ENCODE data around the gene STIP1.
"Not testable (repeated sequence)": the region's sequence is repeated elsewhere in the genome, so short reads cannot be mapped to it uniquely, and the experiment has no call there.

STIP1 gene

DNA sequence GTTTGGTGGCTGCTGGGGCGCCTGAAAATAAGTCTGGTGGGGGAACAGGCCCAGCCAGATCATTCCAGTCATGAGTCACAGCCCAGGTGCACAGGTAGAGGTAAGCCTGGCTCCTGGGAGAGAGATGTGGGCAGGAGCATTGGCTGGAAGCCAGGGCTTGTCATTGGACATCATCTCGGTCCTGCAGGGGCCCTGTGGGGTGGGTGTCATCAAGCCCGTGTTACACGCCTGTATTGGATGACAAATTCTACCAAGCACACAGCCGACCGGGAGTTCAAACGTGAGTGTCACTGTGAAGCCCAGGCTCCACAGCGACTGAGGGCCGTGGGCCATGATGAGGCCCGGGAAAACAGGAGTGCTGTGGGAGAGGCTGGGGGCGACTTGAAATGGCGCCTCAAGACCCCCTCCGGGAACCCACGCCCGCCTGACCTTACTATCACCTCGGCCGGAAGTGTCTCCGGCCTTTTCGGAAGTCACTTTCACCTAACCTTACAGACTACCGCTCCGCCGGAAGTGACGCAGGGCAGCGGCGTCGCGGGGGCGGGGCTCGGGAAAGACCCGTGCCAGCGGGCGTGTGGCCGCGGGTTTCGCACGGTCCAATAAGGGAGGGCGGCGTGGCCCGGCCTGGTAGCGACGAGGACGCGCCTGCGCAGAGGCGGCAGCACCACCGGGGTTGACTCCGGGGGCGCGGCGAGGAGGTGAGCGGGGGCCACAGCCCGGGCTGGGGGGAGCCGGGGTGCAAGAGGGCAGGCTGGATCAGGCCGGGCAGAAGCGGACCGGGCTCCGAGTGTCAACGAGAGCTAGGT is 54.7 kb downstream of the STIP1 start, which contains the start of gene FKBP2:
Gene FKBP2 (plus strand): TSS at position 661 of the 806 bp plus-strand sequence. CDS start 1,293 bp downstream, outside the sequence.
- peak; percentile 96 for DNase-seq

DNA sequence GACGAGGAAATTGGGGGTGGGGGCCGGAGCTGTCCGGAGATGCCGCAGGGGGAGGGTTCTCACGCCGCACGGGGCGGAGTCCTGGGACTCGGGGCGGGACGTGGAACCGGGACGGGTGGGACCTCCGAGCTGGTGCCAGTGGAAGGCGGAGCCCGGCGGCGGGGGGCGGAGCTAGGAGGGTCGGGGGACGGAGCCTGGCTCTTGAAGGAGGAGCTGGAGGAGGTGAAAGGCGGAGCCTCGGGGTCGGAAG is 55.2 kb downstream of the STIP1 start:
- DNase-seq, result no peak

DNA sequence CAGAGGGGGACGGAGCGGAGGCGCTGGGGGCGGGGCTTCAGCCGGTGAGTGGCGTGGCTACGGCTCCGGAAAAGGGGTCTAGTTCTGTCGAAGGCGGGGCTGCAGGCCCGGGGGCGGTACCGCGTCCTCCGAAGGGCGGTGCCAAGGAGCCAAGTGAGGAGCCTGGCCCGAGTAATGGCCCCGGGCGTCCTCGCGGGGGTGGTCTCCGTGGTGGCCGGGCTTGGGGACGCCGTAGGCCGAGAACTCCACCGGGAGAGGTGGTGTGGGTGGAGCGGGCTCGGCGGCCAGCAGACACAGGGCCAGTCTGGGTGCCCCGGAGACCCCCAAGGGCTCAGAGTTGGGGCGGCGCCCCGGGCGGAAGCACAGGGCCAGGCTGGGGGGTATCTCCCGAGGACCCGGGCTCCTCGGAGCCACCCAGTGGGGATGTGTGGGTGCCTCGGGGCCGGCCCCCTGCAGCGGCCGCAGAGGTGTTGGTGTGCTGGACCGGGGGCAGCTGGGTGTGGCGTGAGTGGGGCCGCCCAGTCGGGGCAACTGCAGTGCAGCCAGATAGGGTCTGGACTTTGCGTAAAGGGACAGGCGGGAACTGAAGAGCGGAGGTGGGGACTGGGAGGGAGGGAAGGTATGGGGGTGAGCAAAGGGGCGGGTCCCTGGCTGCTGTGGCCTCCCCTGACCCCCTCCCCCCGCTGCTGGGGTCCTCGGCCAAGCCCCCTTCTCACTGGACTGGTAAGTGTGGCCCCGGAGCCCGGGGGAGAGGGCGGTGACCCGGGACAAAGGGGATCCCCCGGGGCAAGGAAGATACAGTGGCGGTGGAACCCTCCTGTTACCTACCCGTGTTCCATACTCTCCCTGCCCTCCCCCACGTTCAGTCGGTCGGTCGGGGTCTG is 55.8 kb downstream of the STIP1 start:
- DNase-seq, result peak; percentile 98

DNA sequence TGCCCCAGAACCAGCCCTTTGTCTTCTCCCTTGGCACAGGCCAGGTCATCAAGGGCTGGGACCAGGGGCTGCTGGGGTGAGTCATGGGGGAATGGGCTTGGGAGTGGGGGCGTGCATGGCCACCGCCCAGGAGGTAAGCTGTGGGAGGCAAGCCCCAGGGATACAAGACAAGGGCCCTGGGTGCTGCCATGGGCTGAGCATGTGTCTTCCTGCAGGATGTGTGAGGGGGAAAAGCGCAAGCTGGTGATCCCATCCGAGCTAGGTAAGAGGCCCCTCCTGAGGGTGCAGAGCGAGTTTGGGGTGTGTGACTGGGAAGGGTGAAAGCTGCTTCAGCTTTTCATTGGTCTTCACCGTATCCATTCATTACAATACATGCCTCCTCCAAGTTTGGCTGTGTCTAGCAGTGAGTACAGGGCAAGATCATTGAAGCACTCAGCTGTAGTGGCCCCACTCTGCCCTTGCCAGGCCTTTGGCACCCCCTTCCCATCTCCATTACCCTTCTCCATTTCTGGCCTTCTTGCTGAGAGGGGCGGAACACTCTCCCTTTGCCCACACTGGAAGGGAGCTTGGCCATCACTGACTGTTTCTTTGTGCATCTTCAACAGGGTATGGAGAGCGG is 57.4 kb downstream of the STIP1 start:
- no peak for DNase-seq

DNA sequence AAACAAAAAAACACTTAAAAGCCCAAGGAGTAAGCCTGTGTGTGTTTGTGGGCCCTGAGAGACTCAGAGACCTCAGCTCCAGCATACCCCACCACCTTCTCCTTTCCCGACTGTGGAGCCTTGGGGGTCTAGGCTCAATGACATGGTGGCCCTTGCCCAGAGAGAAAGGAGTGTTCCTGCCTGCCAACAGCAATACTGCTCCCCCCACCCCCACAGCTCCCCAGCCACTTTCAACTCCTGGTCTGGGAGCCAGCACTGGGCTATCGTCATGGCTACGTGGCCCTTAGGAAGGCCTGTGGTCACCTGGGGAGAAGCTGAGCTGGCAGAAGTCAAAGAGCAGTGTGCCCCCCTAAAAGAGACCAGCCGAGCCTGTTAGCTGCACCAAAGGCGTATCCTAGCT is 58.1 kb downstream of the STIP1 start:
- no peak for DNase-seq

DNA sequence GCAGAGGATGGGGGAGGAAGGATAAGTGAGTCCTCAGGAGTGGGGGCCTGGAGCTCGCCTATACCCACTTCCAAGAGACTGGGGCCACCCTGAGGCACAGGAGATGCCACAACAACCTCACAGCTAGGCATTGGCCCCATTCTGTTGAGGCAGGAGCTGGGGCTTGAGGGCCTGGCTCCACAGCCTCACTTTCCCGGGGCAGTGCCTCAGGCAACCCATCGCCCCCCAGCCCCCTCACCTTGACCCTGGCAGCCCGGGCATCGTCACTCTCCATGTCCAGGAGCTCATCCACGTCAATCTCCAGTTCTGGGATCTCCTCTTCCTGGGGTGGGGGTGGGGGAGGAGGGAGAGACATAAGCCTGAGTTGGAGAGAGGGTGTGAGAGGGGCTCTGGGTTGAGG is 59.0 kb downstream of the STIP1 start:
- DNase-seq, result no peak

DNA sequence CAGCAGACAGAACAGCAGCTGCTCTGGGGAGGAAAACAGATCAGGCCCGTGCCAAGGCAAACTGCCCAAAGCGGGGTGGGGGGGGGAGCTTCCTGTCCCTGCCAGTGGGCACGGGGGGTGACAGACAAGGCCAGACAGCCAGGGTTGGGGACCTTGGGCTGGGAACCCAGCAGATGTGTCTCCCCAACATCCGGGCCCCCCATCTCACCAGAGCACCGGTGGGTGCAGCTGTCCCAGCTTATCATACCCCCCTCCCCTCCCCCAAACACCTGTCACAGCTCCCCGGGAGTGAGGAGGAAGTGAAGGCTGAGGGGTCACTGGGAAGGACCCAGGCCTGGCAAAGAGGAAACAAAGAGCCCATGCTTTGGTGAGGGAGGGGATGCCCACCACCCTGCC is 59.4 kb downstream of the STIP1 start:
- no peak for DNase-seq

DNA sequence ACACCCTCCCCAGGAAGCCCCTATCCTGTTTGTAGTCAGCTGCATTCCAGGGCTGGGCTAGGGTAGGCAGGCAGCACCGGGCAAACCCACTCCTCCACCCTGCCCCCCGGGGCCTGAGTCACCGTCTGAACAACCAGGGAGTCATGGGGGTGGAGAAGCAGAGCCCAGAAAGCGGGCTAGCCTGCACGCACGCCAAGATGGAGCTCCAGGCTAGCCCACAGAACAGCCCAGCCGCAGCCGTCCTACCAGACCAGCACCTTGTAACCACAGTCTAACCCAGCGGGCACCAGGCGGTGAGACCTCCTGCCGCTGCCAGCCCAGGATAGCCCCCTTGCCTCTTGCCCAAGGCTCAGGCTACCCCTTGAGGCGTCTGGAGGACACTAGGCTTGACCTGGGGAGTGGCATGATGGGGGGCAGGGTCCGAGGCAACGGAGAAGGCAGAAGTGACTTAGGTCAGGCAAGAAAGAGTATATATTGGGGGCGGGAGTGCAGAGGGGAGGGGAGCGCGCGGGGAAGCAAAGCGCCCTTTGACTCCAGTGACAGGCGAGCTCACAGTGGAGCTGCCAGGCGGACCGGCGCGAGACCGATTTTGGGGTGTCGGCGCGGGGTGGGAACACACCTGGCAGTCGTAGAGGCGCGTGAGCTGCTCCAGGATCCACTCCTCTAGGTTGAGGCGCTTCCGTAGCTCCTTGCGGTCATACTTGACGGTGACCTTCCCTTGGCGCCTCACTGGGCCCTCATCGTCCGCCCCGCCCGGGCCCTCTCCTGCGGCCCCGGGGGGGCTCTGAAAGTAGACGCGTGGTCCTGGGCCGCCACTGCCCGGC is 60.0 kb downstream of the STIP1 start:
- peak; percentile 66 for DNase-seq

DNA sequence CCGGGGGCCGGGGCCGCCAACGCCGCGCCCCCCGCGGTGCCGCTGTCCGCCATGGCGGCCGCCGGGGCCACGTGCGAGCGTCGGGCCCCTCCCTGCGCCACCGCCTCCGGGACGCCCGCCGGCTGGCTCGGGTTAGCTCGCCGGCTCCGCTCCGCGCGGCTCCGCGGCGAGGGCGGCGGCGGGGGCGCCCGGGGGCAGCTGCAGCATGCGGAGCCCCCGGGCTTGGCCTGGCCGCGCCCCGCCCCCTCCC is 60.6 kb downstream of the STIP1 start:
- not testable (repeated sequence) for DNase-seq

DNA sequence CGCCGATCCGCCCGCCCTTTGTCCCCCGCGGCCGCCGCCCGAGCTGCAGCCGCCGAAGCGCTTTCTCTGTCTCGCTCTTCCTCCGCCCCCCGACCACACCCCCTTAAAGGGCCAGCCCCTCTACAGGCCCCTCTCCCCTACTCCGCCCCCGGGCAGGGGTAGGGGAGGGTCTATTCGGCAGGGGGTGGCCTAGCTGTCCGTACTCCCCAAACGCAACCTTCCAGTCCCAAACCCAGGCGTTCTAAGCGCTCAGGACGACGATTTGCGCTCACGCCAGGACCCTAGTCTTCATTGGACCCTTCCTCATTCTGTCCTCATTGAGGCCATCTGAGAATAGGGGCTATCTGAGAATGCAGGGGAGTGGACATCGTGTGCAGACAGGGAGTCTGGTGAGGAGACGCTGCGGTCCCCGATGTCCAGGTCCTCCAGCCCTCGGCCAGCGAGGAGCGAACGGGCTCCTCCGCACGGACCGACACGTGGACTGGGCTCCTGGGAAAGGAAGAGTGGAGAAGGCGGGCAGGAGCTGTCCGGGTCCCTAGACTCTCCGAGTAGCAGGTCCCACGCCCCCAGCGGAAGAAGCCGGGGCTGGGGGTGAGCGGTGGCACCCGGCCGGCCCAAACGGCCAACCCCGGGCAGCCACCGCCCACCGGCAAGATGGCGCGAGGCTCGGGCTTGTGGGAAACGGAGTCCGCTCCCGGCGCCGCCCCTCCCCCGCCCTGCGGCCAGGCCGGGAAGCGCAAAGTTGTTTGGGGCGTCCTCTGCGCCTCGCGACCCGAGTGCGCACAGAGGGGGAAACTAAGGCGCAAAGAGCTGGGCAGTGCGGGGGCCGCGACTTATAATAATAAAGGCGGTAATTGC is 61.1 kb downstream of the STIP1 start, which contains the start of gene PPP1R14B:
Gene PPP1R14B (minus strand): TSS at position 73 of the 858 bp plus-strand sequence. CDS start 270 bp downstream, outside the sequence.
- DNase-seq, result peak; percentile 93

DNA sequence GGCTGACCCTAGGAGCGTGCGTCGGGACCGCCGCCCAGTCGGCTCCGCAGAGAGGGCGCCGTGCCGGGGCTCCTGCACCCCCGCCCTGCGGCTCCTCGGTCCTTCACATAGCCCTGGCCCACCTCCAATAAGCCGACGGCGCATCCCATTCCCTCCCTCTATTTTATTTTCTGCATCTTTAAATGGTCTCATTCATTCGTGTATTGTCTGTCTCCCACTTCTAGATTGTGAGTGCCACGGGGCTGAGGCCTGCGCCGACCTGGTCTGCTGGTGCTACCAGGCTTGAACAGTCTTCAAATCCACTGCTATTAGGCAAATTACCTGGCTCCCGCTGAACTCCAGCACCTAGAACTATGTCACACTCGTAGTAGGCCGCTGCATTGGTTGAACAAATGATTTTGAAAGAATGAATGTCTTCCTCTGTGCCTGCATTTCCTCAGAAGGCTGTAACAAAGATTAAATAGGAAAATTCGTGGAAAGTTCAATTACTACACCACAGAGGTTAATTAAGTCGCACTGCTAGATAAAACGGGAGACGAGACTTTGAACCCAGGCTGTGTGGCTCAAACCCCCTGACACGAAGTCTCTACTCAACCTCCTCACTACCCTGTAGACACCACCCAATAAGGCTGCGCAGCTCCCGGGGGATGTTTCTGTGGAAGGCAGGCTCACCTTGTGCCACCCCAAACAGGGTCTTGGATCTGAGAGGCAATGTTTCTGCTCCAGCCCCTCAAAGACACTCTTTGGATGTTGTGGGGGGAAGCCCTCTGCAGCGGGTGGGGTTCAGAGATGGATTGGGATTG is 62.0 kb downstream of the STIP1 start:
- DNase-seq, result no peak

DNA sequence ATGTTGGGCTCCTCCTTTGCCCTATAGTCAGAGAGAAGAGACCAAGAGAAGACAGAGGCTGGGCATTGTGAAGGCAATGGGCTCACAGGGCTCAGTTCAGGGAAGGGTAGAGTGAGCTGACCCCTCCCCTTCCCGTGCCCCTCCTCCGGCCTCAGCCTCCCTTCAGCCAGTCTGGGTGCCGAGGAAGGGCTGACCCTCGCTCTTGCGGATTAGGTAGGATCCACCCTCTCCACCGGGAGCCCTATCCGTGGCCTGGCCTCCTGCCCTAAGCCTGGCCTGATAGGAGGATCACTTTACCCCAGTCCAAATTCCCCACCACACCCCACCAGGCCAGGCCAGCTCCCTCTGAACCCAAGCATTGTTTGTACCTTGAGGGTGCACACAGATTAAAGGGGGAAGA is 62.6 kb downstream of the STIP1 start:
- DNase-seq, result no peak

DNA sequence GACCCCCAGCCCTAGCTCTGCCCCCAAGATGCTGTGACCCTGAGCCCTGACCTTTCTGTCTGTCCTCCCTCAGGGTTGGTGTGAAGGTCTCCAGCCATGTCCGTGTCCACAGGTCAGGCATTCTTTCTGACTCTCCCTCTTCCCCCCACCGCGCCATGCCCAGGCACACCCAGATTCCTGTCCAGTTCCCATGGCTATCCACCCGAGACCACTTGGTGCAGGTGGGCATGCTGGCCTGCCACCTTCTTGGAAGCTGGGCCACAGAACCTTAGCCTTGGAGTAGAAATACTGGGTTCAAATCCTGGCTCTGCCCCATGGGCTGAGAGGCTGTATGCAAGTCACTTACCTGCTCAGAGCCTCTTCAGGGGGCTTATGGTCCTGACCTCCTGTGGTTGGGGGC is 63.1 kb downstream of the STIP1 start:
- DNase-seq, result no peak

DNA sequence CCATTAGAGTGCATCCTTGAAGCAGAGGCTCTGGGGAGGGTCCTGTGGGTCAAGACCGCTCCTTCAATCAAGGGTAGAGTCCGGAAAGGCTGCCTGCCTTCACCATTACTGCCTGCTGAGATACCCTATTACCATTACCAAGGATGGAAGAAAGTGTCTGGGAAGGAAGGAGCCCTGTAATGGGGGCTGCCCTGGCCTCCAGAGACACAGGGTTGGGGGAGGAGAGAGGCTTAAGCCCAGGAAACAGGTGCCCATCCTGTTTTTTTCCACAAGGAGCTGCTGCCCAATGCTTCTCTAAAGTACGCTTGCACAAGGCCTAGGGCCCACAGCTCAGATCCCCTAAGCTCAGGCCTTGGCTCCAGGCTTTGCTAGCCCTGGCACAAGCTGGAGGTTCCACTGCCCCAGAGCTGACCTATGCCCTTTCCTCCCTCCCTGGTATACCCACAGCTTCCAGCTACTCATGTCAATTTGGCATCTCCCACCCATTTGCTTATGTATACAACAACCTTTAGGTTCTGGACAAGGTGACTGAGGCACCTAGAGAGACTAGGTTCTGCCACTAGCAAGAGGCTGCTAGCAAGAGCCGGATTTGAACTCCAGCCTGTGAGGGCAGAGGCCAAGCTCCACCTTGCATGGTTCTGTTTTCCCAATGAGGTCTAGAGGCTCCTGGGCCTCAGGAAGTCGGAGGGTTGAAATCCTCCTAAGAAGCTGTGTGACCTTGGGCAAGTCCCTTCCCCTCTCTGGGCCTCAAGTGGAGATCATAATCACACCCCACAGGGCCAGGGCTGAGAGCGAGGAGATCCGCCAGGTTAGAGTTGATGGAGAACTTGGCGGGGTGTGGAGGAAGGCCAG is 63.8 kb downstream of the STIP1 start:
- DNase-seq, result no peak

DNA sequence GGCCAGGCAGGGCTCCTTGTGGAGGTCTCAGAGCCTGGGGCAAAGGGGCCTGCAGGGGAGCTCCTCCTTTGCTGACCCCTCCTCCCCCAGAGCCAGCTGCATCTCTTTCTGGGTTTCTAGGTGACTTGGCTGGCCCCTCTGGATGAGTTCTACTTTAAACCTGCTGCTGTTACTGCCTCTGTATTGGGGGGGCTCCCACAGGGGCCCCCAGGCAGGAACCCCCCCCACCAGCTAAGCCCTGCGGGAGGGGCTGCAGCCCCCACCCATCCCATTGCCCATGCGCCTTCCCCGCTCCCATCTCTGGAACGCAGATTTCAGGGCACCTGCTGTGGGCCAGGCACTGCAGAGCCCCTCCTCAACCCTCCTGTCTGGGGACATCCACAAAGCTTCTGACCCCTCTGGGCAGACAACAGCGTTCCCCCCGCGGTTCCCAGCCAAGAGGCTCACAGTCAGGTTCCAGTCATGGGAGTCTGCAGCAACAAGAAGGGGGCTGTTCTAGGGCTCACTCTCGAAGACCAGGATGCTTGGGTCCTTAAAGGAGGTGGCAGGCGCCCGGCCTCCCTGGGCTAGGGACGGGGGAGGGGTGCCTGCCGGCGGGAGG is 64.5 kb downstream of the STIP1 start:
- no peak for DNase-seq

DNA sequence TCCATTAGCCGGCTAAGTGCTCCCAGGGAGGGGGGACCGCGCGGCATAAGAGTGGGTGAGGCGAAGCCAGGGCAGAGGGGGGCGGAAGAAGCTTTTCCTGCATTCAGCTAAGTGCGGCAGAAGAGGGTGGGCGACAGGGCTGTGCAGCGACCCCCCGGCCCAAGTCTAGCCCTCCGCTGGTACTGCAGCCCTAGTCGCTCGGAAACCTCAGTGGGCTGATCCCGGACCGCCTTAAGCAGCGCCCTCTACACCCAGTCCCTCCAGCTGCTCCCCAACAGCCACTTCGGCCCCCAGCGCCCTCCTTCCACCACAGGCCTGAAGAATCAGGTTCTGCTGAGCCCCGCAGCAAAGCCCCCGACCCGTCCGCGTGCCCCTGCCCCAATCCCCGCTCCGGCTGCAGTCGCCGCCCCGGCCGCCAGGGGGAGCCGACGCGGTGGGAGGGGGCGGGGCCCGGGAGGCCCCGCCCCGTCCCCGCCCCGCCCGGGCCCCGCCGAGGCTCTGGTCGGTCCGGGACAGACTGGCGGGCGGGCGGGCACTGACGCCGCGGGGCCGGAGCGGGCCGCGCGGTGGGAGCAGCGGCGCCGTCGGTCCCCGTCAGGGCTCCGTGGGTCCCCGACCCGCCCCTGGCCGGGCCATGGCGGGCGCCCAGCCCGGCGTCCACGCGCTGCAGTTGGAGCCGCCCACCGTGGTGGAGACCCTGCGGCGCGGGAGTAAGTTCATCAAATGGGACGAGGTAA is 65.2 kb downstream of the STIP1 start, which contains the start of gene PLCB3:
Gene PLCB3 (plus strand): TSS at position 515 of the 737 bp plus-strand sequence. CDS start 120 bp downstream, at position 635.
- DNase-seq, result peak; percentile 77

DNA sequence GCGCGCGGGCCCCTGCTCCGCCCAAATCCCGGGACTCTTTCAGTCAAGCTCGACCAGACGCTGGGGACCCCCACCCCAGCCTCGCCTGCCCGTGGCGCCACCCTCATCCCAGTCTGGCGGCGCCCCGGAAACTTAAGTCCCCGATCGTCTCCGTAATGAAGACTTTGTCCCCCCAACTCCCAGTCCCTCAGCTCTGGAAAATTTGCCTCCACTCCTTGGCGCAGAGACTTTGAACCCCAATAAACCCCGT is 65.7 kb downstream of the STIP1 start:
- peak; percentile 50 for DNase-seq

DNA sequence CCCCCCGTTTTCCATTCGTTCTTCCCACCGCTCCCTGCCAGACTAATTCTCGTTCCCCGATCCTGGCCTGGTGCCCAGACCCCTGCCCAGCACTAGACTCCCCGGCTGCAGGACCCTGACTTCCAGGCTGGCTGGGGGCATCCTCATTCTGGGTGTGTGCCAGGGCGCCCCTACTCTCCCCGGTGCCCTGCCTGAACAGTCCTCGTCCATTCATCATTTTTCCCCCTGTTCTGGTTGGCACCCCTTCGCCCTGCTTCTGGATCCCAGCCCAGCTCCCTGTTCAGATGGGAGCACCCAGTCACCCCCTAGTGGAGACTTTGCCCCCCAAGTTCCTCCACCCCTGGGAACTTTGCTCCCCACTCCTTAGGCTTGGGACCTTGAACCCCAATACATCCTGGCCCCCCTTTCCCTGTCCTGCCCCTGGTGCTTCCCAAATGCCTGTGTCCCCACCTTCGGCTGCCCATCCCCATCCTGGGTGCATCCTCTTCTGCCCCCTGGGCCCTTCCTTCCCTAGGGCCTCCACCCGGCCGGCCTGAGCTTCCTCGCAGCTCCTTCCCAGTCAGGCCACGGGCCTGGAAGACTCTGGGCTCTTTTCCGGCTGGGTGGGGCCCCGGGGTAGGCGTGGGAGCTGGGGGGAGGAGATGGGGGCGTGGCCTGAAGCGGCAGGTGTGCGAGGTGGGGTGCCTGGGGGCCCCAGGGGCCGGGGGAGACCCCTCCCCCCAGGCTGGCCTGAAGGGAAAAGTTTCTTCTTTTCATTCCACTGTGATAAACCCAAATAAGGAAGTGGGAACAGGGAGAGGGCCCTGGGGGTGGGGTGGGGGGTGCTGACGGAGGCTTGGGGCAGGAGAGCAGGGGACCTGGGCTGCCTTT is 66.3 kb downstream of the STIP1 start:
- no peak for DNase-seq
